ENCODE results near the gene ST8SIA6.

Gene ST8SIA6

GRCh38 chr10:17383801-17384555, 70.4 kb downstream of the ST8SIA6 start:
- no peak for DNase-seq

- DNase-seq, result no peak
Observed at GRCh38 chr10:17381502-17382142, 72.8 kb downstream of the ST8SIA6 start.

DNA sequence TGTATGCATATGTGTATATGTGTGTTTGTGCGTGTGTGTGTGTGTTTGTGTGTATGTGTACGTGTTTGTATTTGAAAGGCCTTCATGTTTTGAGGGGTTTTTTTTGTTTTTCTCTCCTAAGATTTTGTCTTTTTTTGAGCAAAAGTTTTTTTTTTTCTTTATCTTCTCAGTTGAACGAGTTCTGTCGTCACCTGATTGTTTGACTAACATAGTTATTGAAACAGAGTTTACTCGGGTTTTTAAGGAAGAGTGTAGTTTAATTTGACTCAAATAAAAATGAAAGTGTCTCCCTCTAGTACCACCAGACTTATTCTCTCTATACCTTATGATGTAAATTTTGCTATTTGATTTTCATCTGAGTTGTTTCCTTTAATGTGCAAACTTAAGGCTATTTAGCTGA, 73.5 kb downstream of the ST8SIA6 start:
- DNase-seq, result no peak

GRCh38 chr10:17380016-17380415, 74.4 kb downstream of the ST8SIA6 start:
- DNase-seq, result no peak

DNA sequence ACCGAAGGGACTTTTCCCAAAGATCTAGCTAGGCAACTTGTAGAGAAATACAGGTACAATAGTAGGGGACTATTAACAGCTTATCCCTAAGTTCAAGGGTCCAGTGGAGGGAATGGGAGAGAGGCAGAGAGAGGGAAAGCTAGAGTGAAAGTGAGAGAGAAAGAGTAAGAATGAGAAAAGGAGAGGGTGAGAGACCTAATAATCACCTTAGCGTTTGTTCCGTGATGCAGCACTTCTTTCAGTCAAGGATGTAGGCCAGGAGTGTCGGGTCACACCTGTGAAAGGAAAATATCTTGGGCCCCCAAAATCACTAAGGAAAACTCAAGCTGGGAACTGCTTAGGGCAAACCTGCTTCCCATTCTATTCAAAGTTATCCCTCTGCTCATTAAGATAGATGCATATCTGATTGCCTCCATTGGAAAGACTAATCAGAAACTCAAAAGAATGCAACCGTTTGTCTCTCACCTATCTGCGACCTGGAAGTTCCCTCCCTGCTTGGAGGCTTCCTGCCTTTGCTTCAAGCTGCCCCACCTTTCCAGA, 75.2 kb downstream of the ST8SIA6 start:
- DNase-seq, result no peak

DNA sequence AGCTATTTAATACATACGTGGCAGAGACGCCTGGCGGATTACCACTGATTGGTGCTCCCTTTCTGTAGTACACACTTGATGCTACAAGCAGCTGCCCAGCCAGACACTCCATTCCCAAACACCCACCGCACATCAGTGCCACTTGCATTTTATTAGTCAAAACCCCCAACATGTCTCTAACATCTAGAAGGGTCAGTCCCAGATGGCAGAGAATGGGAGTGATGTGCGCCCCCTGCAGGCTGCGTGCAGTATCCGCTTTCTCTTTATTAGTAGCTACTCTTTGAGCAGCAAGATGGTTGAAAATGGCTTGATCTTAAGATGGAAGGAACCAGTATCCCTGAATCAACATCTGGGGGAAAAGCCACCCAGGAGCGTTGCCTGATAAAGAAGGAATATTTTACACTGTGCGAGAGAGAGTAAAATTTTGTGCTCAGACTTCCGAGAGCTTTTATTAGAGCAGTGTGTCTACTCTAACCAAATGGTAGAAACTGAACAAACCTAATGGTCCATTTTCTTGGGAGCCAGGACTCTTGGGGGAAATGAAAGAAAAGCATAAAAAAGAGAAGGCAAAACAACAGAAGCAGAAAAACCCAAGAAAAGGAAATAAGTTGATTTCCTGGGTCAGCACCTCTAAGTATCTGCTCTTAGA, 78.3 kb downstream of the ST8SIA6 start:
- DNase-seq, result no peak

DNA sequence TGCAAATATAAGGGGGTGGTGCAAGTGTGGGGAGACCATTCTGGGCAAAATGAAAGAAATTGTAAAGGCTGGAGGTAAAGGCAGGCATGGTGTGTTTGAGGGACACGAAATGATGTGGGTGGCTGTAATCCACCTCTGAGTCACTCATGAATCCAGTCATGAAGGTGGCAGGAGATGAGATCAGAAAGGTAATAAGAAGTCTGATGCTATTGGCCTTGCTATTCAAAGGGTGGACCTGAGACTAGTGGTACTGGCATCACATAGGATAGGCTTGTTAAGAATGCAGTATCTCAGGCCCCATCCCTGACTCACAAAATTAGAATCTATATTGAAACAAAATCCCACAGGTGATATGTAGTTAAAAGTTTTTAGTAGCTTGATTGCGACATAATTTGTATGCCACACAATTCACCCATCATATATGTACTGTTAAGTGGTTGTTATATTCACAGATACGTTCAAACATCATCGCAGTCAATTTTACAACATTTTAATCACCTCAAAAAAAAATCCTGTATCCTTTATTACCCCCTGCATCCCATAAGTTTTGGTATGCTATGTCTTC, 85.6 kb downstream of the ST8SIA6 start:
- DNase-seq, result no peak

GRCh38 chr10:17366705-17367104, 87.7 kb downstream of the ST8SIA6 start:
- DNase-seq, result no peak

- DNase-seq, result no peak
Observed at GRCh38 chr10:17365402-17365801, 89.0 kb downstream of the ST8SIA6 start.

DNA sequence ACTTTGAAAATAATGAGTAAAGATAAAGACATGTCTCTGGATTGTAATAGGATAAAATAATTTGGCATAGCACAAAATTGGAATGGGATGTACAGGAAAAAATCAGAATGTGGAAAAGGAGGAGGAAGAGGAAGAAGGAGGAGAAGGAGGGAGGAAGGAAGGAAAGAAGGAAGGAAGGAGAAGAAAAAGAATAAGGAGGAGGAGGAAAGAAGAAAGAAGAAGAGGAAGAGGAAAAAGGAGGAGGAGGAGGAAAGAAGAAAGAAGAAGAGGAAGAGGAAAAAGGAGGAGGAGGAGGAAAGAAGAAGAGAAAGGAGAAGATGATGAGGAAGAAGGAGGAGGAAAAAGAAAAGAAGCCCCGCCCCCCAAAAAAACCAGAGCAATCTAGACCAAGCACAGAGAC, 95.9 kb downstream of the ST8SIA6 start:
- DNase-seq, result no peak

GRCh38 chr10:17357781-17358180, 96.6 kb downstream of the ST8SIA6 start:
- DNase-seq, result no peak

GRCh38 chr10:17356820-17357219, 97.6 kb downstream of the ST8SIA6 start:
- DNase-seq, result no peak

DNA sequence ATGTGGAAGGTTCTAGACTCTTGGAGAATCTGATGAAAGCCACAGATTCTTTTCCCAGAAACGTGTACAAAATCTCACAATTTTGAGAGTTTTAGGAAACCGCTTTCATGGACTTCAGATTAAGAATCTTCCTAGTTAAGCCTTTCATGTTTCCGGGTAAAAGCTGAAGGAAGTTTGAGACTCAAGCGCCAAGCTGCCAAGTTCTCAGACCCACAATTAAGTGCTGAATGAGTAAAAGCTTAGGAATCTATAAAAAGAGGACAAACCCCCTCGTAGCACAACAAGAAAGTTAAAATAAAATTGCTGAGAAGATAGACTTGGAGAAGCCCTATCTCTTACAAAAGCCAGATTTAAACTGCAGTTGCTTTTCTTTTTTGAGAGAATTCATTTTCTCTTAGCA, 99.6 kb downstream of the ST8SIA6 start:
- no peak for DNase-seq

- DNase-seq, result no peak
Observed at GRCh38 chr10:17353568-17354300, 100.7 kb downstream of the ST8SIA6 start.

DNA sequence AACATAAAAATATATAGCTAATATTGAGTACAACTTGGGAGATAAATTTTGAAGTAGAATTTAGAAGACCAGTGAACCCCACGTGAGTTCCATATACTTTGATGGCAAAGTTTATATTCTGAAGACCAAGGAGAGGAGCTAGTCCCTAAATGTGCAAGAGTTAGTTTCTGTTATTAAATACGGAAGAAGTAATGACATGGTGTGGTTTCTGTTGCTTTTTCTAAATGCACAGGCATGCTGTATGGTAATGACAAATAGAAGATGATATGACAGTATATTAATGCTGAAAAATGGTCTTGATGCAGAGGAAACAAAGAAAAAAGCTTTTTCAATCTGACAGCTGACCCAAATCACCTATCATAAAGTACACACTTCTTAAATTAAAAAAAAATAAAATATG, 101.8 kb downstream of the ST8SIA6 start:
- DNase-seq, result no peak

DNA sequence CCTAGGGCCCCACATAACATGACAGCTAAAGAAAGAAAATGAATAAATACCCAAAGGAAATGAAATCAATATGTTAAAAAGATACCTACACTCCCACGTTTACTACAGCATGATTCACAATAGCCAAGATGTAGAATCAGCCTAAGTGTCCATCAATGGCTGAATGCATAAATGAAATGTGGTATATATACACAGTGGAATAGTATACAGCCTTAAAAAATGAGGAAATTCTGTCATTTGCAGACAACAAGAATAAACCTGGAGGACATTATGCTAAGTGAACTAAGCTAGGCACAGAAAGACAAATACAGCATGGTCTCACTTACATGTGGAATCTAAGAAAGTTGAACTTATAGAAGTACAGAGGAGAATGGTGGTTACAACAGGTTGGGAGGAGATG, 102.9 kb downstream of the ST8SIA6 start:
- no peak for DNase-seq

DNA sequence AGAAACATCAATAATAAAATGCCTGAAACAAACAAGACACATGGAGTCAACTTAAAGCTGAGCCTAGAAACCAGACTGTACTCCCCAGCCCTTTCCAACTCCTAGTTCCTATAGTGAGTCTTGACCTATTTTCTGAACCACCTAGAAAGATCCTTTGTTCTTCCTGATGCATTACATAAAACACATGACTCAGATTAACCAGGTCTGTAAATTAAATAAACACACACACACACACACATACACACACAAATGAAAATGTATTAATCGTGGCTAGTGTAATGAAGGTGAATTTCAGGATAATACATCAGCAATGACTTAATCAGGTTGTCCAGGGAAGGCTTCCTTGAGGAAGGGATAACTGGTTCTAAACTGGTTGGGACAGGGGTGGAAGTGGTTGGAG, 104.7 kb downstream of the ST8SIA6 start:
- DNase-seq, result no peak

DNA sequence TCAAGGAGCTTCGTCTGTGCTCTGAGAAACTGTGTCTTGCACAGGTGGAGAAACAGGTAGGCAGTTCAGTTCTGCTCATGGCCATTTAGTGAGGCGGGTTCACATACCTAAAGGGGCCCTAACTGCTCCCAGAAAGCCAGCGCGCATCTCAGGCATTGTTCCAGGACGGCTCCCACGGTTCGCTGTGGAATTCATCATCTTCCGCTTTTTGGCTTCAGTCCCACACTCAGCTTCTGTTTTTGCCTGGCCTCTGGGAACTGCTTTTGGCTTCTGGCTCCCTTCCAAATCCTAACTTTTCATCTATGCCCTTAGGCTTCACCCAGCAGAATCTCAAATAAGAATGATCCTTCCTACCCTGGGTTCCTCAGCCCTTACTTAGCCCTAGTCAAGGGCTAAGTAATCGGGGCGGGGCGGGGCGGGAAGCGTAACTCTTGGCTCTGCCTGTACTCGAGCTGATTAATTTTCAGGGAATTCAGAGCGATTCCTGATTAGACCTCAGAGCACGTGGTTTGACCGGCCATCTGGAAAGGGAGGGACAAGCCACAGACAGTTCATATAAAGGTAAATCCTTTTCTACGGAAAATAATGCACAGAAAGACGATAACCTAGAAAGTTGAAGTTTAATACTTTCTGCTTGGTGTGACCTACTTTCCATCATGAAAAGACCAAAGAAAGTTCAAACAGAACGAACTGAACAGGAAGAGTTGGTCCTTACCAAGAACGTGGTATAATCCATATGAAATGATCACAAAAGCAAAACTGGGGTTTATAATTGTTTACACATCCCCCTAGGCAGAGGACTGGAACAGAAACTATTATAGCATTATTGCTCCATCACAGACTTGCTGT, 105.7 kb downstream of the ST8SIA6 start:
- no peak for DNase-seq

DNA sequence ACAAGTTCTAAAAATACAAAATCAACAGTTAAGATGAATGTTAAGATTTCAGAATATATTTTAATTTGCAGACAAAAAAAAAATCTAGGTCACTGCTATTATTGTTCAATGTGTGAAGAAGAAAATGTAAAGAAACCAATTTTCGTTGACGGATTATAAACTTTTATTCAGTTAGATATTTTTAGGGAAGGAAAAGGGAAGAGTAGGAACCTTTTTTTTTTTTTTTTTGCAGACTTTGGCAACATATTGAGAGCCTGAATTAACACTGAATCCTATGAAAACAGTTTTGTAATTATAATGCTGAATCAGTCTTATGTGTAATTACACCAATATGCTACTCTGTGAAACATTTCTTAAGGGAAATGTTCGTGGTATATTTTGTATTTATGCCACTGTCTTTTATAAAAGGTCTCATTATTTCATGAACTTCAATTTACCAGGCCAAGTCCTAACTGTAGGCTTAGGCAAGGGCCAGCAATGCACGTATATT, 106.3 kb downstream of the ST8SIA6 start:
- no peak for DNase-seq

DNA sequence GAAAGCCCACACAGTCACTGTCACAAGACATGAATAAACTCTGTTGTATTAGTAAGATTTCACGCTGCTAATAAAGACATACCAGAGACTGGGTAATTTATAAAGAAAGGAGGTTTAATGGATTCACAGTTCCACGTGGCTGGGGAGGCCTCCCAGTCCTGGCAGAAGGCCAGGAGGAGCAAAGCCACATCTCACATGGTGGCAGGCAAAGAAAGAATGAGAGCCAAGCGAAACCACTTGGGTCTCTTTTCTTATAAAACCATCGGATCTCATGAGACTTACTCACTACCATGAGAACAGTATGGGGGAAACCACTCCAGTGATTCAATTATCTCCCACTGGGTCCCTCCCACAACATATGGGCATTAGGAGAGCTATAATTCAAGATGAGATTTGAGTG, 110.2 kb downstream of the ST8SIA6 start:
- DNase-seq, result no peak

DNA sequence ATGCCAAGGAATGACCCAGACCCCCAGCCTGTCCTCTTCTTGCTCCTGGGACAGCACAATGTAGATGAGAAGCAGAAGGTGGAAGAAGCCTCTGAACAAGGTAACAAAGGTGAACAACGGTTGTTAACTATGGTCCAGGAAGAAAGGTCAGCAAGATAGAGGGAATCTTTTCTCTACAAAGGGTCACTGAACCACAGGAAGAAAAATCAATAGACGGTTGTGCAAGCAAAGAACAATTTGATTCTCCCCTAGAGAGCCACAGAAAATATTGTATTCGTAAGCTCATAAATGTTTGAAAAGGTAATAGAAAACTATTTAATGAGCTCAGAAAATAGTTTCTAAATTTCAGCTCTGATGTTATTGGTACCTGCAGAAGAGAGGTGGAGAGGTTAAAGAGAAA, 111.3 kb downstream of the ST8SIA6 start:
- DNase-seq, result no peak
